ENCODE measurements around the gene IL6R. TPM values are rescaled to one million over a fixed set of nuclear protein-coding genes. Genes with fewer than 3 reads are reported as not detected.
"Not testable (repeated sequence)": the region's sequence is repeated elsewhere in the genome, so short reads cannot be mapped to it uniquely, and the experiment has no call there.

Gene IL6R
- total and polyA plus RNA-seq, 8 donors: 1.9 to 73.9 (median 21.1) TPM

DNA sequence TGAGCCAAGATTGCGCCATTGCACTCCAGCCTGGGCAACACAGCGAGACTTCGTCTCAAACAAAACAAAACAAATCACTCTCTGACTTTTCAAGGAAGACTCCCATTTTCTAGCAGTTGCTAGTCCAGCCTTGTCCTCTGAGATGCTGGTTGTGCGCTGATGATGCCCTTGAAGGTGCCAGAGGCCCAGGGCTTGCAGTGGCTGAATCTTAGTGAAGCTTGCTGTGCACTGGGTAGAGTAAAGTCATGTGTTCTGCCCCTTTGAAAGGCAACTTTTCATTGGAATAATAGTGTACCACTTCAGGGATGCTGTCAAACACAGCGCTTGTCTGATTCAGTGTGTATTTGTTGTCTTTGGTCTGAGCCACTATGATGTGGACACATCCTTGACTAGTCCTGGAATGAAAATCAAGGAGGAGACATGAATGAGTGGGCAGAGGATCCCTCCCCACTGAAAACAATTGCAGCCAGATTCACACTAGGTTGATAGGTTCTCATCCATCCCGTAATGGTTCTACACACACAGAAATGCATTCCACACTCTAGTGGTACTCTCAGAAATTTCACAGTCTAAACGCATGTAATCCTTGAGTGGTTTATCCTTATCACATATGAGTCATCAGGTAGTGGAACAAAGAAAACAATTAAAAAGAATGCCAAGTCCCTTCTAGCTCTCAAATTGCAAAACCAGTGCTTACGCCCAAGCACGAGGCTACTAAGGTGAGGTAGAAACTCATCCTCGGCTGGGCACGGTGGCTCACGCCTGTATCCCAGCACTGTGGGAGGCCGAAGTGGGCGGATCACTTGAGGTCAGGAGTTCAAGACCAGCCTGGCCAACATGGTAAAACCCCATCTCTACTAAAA is 79.0 kb downstream of the IL6R start:
- Histone ChIP-seq H3K9me3 (no peaks in the 10 kb centered on the region), H3K27ac (peak overlapping the region in 4 of 5 donors; percentile 48 to 56 (median 50)), H3K4me3 (no peak overlapping the region), H3K4me1 (peaks cover 0 to 34% (median 19%) of the 10 kb centered on the region in 4 donors), H3K27me3 (no peaks in the 10 kb centered on the region), H3K36me3 (peaks cover 0 to 6% (median 0%) of the 10 kb centered on the region in 4 donors)
- no peak for TF ChIP-seq EP300 (IDR thresholded peaks at IDR 0.05)
- no peak for TF ChIP-seq POLR2A (IDR thresholded peaks at IDR 0.05)
- TF ChIP-seq POLR2AphosphoS5 (IDR thresholded peaks at IDR 0.05): peak in 1 of 3 donors; percentile 57
- TF ChIP-seq, protein P1, sequence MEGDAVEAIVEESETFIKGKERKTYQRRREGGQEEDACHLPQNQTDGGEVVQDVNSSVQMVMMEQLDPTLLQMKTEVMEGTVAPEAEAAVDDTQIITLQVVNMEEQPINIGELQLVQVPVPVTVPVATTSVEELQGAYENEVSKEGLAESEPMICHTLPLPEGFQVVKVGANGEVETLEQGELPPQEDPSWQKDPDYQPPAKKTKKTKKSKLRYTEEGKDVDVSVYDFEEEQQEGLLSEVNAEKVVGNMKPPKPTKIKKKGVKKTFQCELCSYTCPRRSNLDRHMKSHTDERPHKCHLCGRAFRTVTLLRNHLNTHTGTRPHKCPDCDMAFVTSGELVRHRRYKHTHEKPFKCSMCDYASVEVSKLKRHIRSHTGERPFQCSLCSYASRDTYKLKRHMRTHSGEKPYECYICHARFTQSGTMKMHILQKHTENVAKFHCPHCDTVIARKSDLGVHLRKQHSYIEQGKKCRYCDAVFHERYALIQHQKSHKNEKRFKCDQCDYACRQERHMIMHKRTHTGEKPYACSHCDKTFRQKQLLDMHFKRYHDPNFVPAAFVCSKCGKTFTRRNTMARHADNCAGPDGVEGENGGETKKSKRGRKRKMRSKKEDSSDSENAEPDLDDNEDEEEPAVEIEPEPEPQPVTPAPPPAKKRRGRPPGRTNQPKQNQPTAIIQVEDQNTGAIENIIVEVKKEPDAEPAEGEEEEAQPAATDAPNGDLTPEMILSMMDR (IDR thresholded peaks at IDR 0.05): no peak
- 50 to 68% (median 60%) methylated on average over 14 of the region's 14 CpGs for WGBS, 5 donors
- intact Hi-C loops (cut with DNase I; ENCODE audit: low total_unique reads): loop anchor here (5.0 to 10.0 kb wide), 2 partner anchors 58 to 391 kb away; partner anchors contain the start of gene KCNN3
- peak in 1 of 2 donors; percentile 27 for DNase-seq

DNA sequence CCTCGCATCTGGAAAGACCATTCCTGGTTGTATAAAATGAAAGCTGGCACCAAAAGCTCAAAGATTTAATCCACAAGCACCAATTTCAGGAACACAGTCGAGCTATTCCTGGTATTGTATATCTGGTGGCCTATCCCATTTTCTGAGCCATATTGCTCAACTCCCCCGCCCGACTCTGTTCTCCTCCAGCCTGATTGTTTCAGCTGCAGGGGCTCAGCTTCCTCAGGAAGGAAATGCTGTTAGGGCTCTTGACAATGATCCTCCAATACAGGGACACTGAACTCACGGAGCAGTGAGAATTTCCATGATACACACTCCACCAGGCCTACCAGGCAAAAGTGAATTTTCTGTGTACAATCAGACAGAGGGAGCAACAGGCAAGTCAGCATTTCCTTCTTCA is 80.0 kb downstream of the IL6R start:
- intact Hi-C loops (cut with DNase I; ENCODE audit: low total_unique reads): loop anchor here (10.0 kb wide), 1 partner anchor 390 kb away; the partner anchor contains the start of gene KCNN3
- Histone ChIP-seq H3K4me1 (peaks cover 0 to 25% (median 16%) of the 10 kb centered on the region in 4 donors), H3K36me3 (peaks cover 0 to 6% (median 0%) of the 10 kb centered on the region in 4 donors), H3K27me3 (no peaks in the 10 kb centered on the region), H3K4me3 (no peak overlapping the region), H3K27ac (peak overlapping the region in 4 of 5 donors; percentile 48 to 56 (median 50)), H3K9me3 (no peaks in the 10 kb centered on the region)
- TF ChIP-seq POLR2A (IDR thresholded peaks at IDR 0.05) (no peak), EP300 (IDR thresholded peaks at IDR 0.05) (no peak), POLR2AphosphoS5 (IDR thresholded peaks at IDR 0.05) (no peak)
- TF ChIP-seq, protein P1 (IDR thresholded peaks at IDR 0.05): no peak
- DNase-seq: peak; percentile 9 to 71
- 71 to 81% (median 77%) methylated on average over 5 of the region's 5 CpGs for WGBS, 5 donors

DNA sequence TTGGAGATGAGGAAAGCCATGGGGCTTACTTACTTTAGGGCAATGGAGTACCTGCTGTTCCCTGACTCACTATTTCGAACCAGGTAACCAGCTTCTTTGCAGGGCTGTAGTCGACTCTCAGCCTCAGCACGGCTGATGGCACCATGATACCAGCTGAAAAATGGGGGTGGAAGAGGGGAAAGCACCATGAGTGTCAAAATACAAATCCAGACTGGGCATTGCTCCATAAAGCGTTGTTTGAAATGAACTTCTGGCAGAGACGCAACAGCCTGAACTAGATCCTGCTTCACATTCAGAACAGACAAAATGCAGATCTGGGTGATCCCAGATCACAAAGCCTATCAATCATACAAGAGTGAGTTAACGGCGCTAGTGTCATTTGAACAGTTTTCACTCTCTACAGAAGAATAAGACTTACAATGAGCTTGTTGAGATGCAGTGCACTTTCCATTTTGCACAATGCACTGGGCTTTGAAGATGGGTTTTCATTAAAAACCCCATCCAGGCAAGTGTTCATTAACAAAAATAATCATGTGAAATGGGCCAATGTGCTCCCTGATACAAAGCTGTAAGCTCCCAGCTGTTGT is 80.9 kb downstream of the IL6R start:
- Histone ChIP-seq H3K9me3 (no peaks in the 10 kb centered on the region), H3K4me3 (no peak overlapping the region), H3K27ac (peak overlapping the region in 2 of 5 donors; percentile 22 to 36), H3K4me1 (peaks cover 0 to 22% (median 16%) of the 10 kb centered on the region in 4 donors), H3K36me3 (peaks cover 0 to 6% (median 0%) of the 10 kb centered on the region in 4 donors), H3K27me3 (peaks cover 0 to 4% (median 0%) of the 10 kb centered on the region in 3 donors)
- 57 to 72% (median 66%) methylated on average over 7 of the region's 7 CpGs for WGBS, 5 donors
- TF ChIP-seq POLR2AphosphoS5 (IDR thresholded peaks at IDR 0.05): no peak
- TF ChIP-seq, protein P1 (IDR thresholded peaks at IDR 0.05): no peak
- no peak for TF ChIP-seq POLR2A (IDR thresholded peaks at IDR 0.05)
- TF ChIP-seq EP300 (IDR thresholded peaks at IDR 0.05): no peak
- intact Hi-C loops (cut with DNase I; ENCODE audit: low total_unique reads): loop anchor here (10.0 kb wide), 1 partner anchor 389 kb away; the partner anchor contains the start of gene KCNN3
- DNase-seq: peak in 1 of 2 donors; percentile 9

DNA sequence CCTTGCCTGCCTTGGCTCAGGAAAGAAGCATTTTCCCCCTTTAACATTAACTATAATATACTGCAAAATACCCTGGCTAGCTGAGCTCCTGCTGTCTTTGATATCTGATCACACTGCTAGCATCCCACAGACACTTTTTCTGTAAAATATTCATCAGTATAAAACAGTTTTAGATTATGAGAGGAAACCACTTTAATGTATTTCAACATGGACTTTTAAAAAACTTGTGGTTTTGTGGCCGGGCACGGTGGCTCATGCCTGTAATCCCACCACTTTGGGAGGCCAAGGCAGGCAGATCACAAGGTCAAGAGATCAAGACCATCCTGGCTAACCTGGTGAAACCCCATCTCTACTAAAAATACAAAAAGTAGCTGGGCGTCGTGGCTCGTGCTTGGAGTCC is 81.6 kb downstream of the IL6R start:
- intact Hi-C loops (cut with DNase I; ENCODE audit: low total_unique reads): loop anchor here (10.0 kb wide), 1 partner anchor 388 kb away; the partner anchor contains the start of gene KCNN3
- Histone ChIP-seq H3K27ac (peak overlapping the region in 1 of 5 donors; percentile 36), H3K4me1 (peaks cover 0 to 22% (median 16%) of the 10 kb centered on the region in 4 donors), H3K27me3 (peaks cover 0 to 11% (median 0%) of the 10 kb centered on the region in 3 donors)
- not testable (repeated sequence) for H3K9me3 ChIP-seq, H3K4me3 ChIP-seq, DNase-seq, H3K36me3 ChIP-seq
- 65 to 77% (median 72%) methylated on average over 5 of the region's 5 CpGs for WGBS, 5 donors
